SKM-1 treated with dmso at 0.1 percent for 144 hours (cell line): Measurements from ENCODE around the gene STAB1.

ENCODE experiments used
- DNase-seq: peaks from one replicate; lab custom pipeline; 2025; ENCODE audit not compliant: unreplicated experiment; lab: John Stamatoyannopoulos, UW

Gene STAB1

DNA sequence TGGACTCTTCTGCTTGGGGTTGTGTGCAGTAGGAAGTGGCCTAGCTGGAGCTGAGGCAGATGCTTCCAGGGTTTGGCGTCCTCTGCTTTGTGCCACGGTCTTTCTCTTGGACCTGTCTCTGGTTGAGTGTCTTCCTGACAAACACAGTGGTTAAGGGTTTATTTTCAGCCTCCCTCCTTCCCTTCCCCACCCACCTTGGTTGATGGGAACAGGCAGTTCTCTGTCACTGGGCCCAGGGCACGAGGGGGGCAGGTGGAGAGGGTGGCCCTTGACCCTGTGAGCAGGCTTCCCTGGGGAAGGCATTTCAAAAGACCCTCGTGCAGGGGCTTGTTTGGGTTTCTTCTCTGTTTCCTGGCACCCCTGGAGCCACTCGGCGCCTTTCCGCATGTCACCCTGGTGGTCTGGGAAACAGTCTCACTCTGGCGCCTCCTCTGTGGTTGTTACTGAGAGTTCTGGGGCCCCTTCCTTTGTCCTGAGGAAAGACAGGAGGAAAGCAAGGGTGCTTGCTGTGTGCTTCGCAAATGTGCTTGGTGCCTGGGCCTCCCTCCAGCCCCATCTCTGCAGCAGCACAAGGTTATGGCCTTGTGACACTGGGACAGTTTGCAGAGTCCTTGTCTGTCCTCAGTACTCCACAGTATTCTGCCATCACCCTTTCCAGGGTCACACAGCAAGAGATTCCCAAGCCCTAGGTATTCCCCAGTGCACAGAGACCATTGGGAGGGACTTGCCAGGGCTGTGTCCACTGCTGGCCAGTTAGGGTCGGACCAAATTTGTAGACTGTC is 10.3 kb upstream of the STAB1 start:
- no peak for DNase-seq

DNA sequence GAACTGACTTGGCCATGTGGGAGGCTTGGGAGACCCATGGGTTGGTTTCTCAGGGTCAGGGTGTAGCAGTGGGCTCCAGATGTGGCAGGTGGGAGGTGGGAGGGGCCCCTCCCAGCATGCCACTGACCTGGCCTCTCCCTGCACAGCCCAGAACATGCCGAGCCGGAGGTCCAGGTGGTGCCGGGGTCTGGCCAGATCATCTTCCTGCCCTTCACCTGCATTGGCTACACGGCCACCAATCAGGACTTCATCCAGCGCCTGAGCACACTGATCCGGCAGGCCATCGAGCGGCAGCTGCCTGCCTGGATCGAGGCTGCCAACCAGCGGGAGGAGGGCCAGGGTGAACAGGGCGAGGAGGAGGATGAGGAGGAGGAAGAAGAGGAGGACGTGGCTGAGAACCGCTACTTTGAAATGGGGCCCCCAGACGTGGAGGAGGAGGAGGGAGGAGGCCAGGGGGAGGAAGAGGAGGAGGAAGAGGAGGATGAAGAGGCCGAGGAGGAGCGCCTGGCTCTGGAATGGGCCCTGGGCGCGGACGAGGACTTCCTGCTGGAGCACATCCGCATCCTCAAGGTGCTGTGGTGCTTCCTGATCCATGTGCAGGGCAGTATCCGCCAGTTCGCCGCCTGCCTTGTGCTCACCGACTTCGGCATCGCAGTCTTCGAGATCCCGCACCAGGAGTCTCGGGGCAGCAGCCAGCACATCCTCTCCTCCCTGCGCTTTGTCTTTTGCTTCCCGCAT is 7.9 kb upstream of the STAB1 start:
- no peak for DNase-seq

DNA sequence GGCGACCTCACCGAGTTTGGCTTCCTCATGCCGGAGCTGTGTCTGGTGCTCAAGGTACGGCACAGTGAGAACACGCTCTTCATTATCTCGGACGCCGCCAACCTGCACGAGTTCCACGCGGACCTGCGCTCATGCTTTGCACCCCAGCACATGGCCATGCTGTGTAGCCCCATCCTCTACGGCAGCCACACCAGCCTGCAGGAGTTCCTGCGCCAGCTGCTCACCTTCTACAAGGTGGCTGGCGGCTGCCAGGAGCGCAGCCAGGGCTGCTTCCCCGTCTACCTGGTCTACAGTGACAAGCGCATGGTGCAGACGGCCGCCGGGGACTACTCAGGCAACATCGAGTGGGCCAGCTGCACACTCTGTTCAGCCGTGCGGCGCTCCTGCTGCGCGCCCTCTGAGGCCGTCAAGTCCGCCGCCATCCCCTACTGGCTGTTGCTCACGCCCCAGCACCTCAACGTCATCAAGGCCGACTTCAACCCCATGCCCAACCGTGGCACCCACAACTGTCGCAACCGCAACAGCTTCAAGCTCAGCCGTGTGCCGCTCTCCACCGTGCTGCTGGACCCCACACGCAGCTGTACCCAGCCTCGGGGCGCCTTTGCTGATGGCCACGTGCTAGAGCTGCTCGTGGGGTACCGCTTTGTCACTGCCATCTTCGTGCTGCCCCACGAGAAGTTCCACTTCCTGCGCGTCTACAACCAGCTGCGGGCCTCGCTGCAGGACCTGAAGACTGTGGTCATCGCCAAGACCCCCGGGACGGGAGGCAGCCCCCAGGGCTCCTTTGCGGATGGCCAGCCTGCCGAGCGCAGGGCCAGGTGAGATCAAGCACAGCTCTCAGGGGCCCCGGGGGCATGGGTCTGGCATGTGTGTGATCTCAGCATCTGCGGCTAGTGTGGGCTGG is 7.1 kb upstream of the STAB1 start:
- no peak for DNase-seq

DNA sequence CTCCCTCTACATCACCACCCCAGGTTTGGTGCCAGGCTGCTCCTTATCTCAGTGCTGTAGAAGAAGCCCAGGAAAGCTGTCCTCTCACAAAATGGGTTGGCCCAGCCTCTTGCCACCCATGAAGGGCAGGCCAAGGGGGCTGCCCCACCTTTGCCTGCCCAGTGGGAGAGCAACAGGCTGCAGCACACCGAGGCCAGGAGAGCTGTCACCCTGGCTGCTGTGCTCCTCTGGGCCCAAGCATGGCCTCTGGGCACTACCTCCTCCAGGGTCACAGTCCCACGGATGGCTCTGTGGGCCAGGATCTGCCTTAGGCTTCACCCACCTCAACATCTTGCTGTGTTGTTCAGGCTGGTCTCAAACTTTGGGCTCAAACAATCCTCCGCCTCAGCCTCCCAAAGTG is 6.4 kb upstream of the STAB1 start:
- no peak for DNase-seq

DNA sequence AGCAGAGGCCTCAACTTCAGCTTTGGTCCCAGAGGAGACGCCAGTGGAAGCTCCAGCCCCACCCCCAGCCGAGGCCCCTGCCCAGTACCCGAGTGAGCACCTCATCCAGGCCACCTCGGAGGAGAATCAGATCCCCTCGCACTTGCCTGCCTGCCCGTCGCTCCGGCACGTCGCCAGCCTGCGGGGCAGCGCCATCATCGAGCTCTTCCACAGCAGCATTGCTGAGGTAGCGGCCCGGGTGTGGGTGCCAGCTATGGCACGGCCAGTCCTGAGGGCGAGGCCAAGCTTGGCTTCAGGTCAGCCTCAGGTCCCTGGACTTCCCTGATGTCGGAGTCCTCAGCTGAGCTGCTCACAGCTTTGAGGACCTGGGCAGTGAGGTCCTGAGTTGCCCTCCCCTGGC is 5.7 kb upstream of the STAB1 start:
- no peak for DNase-seq

DNA sequence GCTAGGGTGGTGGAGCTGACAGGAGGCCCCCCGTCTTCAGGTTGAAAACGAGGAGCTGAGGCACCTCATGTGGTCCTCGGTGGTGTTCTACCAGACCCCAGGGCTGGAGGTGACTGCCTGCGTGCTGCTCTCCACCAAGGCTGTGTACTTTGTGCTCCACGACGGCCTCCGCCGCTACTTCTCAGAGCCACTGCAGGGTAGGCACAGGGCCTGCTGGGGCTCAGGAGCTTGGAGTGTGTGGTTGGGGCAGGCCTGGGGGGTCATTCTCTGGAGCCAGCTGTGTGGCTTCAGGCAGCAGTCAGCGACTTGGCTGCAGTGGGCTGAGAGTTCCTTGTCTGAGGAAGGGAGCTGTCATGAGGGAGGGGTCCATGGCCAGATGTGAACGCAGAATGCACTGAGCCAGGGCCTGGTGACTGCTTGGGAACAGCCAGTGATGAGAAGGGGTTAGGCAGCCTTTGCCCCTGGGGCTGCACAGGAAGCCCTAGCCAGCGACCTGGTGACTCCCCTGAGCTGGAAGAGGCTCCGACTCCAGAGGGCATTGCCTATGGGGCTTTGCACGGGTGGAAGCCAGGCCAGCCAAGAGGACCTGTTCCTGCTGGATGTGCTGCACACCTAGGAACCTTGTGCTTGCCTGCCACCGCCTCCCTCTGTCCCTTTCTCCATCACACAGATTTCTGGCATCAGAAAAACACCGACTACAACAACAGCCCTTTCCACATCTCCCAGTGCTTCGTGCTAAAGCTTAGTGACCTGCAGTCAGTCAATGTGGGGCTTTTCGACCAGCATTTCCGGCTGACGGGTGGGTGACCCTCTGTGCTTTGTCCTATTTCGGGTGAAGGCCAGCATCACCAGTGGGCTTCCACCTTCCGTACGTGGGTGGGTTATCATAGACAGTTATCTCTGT is 4.9 kb upstream of the STAB1 start:
- DNase-seq: no peak

DNA sequence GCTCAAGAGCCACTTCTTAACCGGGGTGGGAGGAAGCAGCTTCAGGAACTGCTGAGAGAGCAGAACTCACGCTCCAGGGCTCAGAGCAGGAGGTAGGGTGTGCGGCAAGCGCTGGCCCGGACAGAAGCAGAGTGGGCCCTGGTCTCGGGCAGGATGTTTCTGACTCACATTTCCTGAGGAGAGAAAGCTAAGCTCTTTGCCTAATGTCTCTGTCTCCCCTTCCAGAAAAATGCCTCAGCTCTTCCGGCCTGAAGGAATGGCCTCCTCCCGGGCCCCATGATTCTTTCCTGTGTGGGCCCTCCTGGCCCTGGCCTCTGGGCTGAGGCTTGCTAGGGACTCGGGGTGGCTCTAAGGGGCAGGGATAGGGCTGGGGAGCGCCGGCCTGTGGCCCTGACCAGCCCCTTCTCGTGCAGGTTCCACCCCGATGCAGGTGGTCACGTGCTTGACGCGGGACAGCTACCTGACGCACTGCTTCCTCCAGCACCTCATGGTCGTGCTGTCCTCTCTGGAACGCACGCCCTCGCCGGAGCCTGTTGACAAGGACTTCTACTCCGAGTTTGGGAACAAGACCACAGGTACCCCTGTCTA is 4.1 kb upstream of the STAB1 start:
- DNase-seq: no peak

DNA sequence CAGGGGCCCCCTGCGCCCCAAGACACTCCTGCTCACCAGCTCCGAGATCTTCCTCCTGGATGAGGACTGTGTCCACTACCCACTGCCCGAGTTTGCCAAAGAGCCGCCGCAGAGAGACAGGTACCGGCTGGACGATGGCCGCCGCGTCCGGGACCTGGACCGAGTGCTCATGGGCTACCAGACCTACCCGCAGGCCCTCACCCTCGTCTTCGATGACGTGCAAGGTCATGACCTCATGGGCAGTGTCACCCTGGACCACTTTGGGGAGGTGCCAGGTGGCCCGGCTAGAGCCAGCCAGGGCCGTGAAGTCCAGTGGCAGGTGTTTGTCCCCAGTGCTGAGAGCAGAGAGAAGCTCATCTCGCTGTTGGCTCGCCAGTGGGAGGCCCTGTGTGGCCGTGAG is 3.1 kb upstream of the STAB1 start:
- no peak for DNase-seq

DNA sequence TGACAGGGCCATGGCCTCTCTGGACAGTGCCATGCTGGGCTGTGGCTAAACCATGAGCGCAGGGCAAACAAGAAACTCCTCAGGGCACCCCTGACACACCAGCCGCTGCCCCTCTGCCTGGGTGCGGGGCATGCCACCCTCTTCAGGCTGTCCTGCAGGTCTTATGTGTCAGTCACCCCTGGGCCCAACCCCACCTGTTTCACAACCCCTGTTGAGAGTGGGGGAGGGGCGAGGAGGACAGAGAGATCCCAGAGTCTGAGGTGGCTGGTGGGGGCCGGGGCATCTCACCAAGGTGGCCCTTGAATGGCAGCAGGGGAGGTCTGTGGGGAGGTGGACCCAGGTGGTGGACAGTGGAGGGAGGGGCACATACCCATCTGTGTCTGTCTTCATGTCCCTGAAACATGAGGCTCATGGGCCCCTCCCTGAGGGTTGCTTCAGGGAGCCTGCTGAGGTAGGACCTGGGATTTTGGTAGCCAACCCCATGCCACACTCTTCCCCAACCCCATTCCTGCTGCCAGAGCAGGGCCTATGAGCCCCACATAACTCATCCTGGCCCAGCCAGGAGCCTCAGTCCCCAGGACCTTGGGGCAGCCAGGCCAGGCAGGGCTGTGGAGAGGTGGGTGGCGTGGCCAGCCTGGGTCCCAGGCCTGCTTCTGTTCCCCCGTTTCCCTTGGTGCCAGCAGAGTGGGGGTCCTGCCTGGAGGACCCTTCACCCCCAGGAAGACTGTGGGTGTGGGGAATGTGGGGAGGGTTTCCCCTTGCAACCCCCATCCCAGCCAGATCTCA is 1.7 kb upstream of the STAB1 start:
- DNase-seq: no peak

DNA sequence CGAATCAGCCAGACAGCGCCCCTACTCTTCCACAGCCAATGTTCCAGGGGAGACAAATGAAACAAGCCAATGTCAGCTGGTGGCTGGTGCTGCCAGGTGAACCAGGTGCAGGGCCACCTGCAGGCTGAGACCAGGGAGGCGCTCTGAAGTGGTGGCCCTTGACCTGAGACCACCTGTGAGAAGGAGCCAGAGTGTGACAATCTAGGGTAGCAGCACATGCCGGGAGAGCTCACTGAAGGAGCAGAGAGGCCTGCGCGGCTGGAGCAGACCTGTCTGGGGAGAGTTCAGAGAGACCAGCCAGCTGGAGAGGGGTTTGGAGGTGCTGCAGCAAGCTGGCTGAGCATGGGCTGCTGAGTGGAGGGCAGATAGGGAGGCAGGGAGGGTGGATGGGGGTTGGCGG is 693 bp upstream of the STAB1 start:
- no peak for DNase-seq

DNA sequence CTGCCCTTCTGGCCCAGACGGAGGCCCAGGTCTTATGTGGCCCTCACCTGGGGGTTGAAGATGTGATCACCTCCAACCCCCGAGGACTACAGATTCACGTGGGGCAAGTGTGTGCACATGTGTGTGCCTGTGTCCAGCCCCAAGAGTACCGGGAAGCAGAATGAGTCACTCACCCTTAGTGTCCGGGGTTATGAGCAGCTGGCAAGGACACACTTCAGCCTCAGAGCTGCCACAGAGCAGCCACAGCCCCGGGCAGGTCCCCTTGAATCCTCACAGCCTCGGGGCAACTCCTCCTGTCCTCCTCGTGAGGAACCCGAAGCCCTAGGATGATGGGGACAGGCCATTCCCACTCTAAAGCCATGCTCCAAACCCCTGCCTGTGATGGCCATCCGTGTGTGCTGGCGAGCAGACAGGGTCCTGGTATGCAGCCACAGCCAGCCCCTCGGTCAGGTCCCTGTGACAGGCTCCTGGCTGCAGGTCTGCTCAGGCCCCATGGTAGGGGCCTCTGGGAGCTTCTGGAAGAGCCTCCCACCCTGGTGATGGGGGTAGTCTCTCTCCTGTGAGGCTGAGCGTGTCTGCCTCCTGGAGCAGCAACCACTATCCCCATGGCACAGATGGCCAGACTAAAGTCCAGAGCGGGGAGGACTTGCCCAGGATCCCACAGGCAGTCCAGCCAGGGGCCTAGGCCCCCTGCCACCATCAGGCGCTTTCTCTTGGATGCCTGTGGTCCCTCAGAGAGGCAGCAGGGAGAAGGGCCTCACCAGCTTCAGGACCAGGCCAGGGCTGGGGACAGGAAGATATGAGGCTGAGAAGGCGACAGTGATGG is 852 bp downstream of the STAB1 start:
- no peak for DNase-seq

DNA sequence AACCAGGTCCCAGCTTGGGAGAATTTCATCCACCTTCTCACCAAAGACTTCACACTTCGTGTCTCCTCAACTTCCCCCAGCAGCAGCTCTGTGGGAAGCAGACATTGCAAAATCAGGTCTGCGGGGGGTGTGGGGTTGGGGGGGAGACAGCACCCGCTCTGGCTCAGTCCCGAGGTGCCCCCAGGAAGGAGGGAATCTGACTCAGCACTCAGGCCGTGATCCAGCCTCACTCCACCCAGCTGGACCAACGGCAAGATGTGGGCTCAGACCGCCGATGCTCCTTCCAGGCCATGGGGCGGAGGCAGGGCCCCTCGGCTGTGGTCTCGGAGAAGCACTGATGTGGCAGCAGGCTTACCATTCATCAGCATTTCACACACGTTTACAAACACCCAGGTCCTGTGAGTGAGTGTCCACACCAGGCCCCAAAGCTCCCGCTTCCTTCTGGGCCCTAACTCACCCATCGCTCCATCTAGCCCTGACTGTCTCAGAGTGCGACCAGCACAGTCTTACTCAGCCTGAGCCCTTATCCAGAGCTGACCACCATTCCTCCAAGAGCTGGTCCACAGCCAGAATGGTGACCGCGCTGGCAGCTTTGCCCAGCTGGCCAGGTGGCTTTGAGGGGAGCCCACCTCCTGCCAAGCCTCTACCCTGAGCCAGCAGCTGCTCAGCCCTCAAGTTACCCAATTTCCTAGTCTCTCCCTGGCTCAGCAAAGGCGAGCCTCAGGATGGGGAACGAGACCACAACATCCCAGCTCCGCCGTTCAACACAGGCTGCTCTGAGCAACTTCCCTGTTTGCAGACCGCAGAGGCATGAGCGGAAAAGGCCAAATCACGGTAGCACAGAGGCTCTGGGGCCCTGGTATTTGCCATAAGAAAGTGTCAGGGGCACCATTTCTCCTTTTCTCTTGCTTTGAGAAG is 3.3 kb downstream of the STAB1 start:
- DNase-seq: peak; percentile 97

DNA sequence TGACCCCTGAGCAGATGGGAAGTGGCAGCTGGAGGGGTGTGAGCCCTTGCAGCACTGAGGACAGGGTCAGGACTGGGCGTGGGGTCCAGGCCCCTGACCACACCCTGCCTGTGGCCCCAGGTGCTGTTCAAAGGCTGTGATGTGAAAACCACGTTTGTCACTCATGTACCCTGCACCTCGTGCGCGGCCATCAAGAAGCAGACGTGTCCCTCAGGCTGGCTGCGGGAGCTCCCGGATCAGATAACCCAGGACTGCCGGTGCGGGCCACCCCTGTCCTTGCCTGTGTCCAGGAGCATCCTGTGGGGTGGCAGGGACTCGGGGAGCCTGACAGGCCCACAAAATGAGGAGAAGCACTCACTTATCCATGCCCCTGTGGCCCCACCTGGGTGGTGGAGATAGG is 5.9 kb downstream of the STAB1 start:
- DNase-seq: no peak

DNA sequence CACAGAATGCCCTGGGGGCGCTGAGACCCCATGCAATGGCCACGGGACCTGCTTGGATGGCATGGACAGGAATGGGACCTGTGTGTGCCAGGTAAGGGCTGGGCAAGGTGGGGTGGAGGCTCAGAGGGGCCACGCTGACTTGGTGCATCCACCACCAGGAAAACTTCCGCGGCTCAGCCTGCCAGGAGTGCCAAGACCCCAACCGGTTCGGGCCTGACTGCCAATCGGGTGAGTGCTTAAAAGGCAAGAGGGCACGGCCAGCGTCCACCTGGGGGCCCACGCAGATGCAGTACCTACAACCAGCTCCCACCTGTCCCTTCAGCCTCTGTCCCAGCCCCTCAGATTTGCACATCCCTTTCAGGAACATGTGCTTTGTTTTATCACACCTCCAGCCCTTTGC is 6.9 kb downstream of the STAB1 start:
- no peak for DNase-seq

DNA sequence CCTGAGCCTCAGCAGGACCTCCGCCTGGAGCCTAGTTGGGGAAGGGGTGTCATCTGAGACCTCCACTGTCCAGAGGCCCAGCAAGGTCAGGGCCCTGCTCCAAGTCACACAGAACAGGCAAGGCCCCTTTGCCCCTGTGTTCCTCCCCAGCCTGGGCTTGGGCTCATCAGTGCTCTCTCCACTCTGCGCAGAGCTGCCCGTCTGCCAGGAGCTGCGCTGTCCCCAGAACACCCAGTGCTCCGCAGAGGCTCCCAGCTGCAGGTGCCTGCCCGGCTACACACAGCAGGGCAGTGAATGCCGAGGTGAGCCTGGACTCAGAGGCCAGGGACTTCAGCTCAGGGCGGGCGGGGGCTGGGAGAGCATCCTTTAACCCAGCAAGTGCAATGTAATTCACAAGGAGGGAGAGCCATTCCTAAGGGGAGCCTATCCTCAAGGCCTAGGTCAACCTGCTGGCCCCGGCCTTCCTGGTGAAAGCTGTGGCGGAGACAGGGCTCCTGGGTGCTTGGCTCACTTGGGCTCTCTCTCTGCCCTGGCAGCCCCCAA is 7.7 kb downstream of the STAB1 start:
- DNase-seq: no peak

DNA sequence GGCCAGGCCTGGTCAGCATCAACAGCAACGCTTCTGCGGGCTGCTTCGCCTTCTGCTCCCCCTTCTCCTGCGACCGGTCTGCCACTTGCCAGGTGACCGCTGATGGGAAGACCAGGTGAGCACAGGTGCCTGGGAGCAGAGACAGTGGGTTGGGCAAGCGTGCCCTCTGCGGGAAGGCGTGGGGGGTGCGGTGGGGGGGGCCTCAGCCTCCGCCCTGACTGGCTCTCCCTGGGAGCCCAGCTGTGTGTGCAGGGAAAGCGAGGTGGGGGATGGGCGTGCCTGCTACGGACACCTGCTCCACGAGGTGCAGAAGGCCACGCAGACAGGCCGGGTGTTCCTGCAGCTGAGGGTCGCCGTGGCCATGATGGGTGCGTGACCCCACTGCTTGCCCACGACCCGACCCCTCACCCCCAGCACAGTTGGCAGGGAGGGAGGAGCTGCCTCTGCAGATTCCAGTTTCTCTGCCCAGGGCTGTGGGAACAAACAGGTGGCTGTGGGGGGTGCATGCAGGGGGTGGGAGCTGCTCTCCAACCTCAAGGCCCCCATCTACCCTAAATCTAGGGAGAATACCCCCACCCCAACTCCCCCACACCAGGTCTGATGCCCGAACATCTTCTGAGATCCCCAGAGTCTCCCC is 8.8 kb downstream of the STAB1 start:
- DNase-seq: no peak

DNA sequence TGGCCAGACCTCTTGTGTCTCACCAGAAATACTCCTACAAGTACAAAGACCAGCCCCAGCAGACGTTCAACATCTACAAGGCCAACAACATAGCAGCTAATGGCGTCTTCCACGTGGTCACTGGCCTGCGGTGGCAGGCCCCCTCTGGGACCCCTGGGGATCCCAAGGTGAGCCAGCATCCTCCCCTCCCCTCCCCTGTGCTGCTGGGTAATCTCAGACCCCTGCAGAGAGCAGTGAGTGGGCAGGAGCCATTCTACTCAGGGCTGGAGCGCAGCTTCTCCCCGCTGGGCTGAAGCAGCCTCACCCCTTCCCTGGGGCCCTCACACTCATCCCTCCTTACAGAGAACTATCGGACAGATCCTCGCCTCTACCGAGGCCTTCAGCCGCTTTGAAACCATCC is 9.8 kb downstream of the STAB1 start:
- DNase-seq: no peak
